HepG2 (cell line): Measurements from ENCODE around the gene RSKR. TPM values are rescaled to one million over a fixed set of nuclear protein-coding genes. Genes with fewer than 3 reads are reported as not detected.
A peak's percentile ranks its signal among the peaks of the same experiment; 100 is the strongest.

Source experiments
- DNMT1 ChIP-seq: sonication (generic); formaldehyde crosslinking; IDR thresholded peaks from 2 replicates; pipeline ENCODE4 v1.5.1; 2020; ENCODE audit warnings: mild to moderate bottlenecking, missing genetic modification reagents
- EHMT2 ChIP-seq: fragments of 200-600 bp; sonication (generic); IDR thresholded peaks from 2 replicates; pipeline ENCODE4 v1.7.0; 2017; ENCODE audit warnings: antibody characterized with exemption, low read depth, low read length, borderline replicate concordance
- ETV5 ChIP-seq: IDR thresholded peaks from 2 replicates; pipeline ENCODE4 v1.6.1; 2018; ENCODE audit warnings: missing biosample characterization, missing genetic modification reagents, inconsistent platforms, borderline replicate concordance
- FOXP1 ChIP-seq, 2 experiments: fragments of 450-650 bp in 1 of 2; IDR thresholded peaks; 2 replicates each; pipeline ENCODE4 v1.6.1; 2017 to 2018; ENCODE audit warnings: antibody characterized with exemption in 1 of 2
- HMG20A ChIP-seq: IDR thresholded peaks from 2 replicates; pipeline ENCODE4 v1.6.1; 2016; ENCODE audit warnings: borderline replicate concordance
- HMGA1 ChIP-seq: sonication (generic); formaldehyde crosslinking; conservative IDR thresholded peaks from 2 replicates; pipeline ENCODE4 v1.4.0; 2020; ENCODE audit warnings: missing genetic modification reagents
- HNRNPUL1 ChIP-seq: fragments of 200-400 bp; formaldehyde crosslinking; IDR thresholded peaks from 2 replicates; pipeline ENCODE4 v1.6.1; 2017; ENCODE audit warnings: low read depth, mild to moderate bottlenecking, low read length, moderate library complexity
- MAFF ChIP-seq: IDR thresholded peaks from 2 replicates; pipeline ENCODE4 v1.6.1; 2011; ENCODE audit warnings: low read depth, low read length, improper control_type of control experiment
- MYC ChIP-seq: sonication (generic); formaldehyde crosslinking; IDR thresholded peaks from 2 replicates; pipeline ENCODE4 v1.9.0; 2021; ENCODE audit warnings: missing genetic modification reagents, borderline replicate concordance
- SPEN ChIP-seq: sonication (generic); formaldehyde crosslinking; IDR thresholded peaks from 2 replicates; pipeline ENCODE4 v1.5.1; 2020; ENCODE audit warnings: low read depth, mild to moderate bottlenecking, missing genetic modification reagents
- TOPORS ChIP-seq: sonication (generic); formaldehyde crosslinking; IDR thresholded peaks from 2 replicates; pipeline ENCODE4 v1.8.0; 2023; ENCODE audit warnings: mild to moderate bottlenecking, missing genetic modification reagents
- ZNF10 ChIP-seq: sonication (generic); formaldehyde crosslinking; IDR thresholded peaks from 2 replicates; pipeline ENCODE4 v1.4.0; 2020; ENCODE audit warnings: mild to moderate bottlenecking, low read depth, missing genetic modification reagents, borderline replicate concordance
- ZNF124 ChIP-seq: sonication (generic); formaldehyde crosslinking; IDR thresholded peaks from 2 replicates; pipeline ENCODE4 v1.4.0; 2020; ENCODE audit warnings: missing genetic modification reagents
- ZNF235 ChIP-seq: sonication (generic); formaldehyde crosslinking; IDR thresholded peaks from 2 replicates; pipeline ENCODE4 v1.8.1; 2023; ENCODE audit warnings: mild to moderate bottlenecking, missing genetic modification reagents, borderline replicate concordance
- ZNF367 ChIP-seq: sonication (generic); formaldehyde crosslinking; IDR thresholded peaks from 2 replicates; pipeline ENCODE4 v1.4.0; 2020; ENCODE audit warnings: missing genetic modification reagents, borderline replicate concordance
- ZNF430 ChIP-seq: sonication (generic); formaldehyde crosslinking; IDR thresholded peaks from 2 replicates; pipeline ENCODE4 v1.9.0; 2021; ENCODE audit warnings: mild to moderate bottlenecking, missing genetic modification reagents
- ZNF768 ChIP-seq: sonication (generic); formaldehyde crosslinking; IDR thresholded peaks from 2 replicates; pipeline ENCODE4 v1.4.0; 2020; ENCODE audit warnings: missing genetic modification reagents
- polyA plus RNA-seq, 8 experiments: library from polyadenylated mRNA; depleted of rRNA in 3 of 8; stranded (reverse) in 7 of 8; unstranded in 1 of 8; fragments of >200 nt; fragmentation: Illumina TruSeq in 4 of 8; extraction: Trizol in 4 of 8; gene quantifications; 2 replicates each; pipeline versions ENCODE4 v1.2.1 to v1.2.3, GENCODE V29; 2011 to 2016; ENCODE audit warnings: low read depth in 4 of 8, missing spikeins in 1 of 8, mixed read lengths in 1 of 8; ENCODE audit not compliant: insufficient read depth in 1 of 8
- total RNA-seq, 5 experiments: library from RNA; depleted of rRNA; stranded (reverse); fragments of >200 nt; fragmentation: Illumina TruSeq; extraction: Trizol; gene quantifications; 2 replicates each; pipeline ENCODE4 v1.2.3, GENCODE V29; 2016; ENCODE audit warnings: low read depth in 1 of 5
- TF ChIP-seq, protein P1 (sequence below): IDR thresholded peaks from 2 replicates; pipeline ENCODE4 v1.6.1; 2012; ENCODE audit warnings: inconsistent platforms
- TF ChIP-seq, protein P2 (sequence below): sonication (generic); formaldehyde crosslinking; IDR thresholded peaks from 2 replicates; pipeline ENCODE4 v1.5.1; 2020; ENCODE audit warnings: mild to moderate bottlenecking, missing genetic modification reagents, borderline replicate concordance
- TF ChIP-seq, protein P3 (sequence below): sonication (generic); formaldehyde crosslinking; IDR thresholded peaks from 2 replicates; pipeline ENCODE4 v1.5.1; 2020; ENCODE audit warnings: mild to moderate bottlenecking, missing genetic modification reagents, moderate library complexity
- TF ChIP-seq, protein P4 (sequence below): sonication (generic); formaldehyde crosslinking; IDR thresholded peaks from 2 replicates; pipeline ENCODE4 v1.9.0; 2022; ENCODE audit warnings: low read depth, missing genetic modification reagents
- TF ChIP-seq, protein P5 (sequence below): sonication (generic); formaldehyde crosslinking; IDR thresholded peaks from 2 replicates; pipeline ENCODE4 v1.4.0; 2020; ENCODE audit warnings: missing genetic modification reagents
- TF ChIP-seq, protein P6 (sequence below): sonication (generic); formaldehyde crosslinking; IDR thresholded peaks from 2 replicates; pipeline ENCODE4 v1.4.0; 2020; ENCODE audit warnings: low read depth, mild to moderate bottlenecking, missing genetic modification reagents

RSKR gene
- total and polyA plus RNA-seq, 2 of the 13 experiments (the other 11 are each of a cell fraction or from before 2014, with no cell fraction given), result 5.0 to 10.4 TPM

DNA sequence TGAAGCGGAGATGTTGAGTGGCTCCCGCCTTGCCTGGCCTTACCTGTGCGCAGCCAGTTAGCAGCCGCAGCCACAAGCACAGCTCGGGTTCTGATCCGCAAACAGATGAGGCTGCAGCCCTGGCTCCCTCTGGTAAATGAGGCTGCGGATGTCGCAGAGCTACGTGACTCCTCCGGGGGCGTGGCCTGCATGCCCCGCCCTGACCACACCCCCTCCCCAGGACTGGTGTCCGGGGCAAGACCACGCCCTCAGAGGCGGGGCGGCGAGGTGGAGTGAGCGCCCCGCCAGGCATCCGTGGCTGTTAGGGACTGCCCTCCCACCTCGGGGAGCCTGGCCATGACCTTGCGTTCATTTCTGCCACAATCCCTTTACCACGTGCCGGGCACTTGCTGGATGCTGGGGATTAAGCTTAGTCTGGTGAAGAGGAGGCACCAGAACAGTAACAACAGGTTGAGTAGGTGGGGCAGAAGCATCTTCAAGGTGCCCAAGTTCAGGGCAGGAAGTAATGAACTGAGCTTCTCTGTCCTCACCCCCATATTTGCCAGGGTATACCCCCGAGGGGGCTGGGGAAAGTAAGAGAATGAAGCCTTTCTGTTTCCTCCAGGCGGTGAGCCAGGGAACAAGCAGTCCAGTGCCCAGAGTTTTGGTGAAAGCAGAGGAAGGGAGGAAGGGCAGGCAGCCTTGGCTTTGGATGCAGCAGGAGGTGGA lies 37.1 kb downstream of the RSKR start, which contains the start of gene ALDOC (continued):
- TF ChIP-seq ZNF235 (CRISPR knock-in tag) (no peak), EHMT2 (no peak), MAFF (no peak), ZNF124 (CRISPR knock-in tag) (no peak), HNRNPUL1 (no peak), TOPORS (no peak), FOXP1 (IDR thresholded peaks at IDR 0.05) (no peak), FOXP1 (CRISPR knock-in tag; IDR thresholded peaks at IDR 0.05) (peak; percentile 7; the same call in 1 of the 2 replicates), DNMT1 (no peak), HMGA1 (CRISPR knock-in tag) (no peak), SPEN (CRISPR knock-in tag) (peak; percentile 66; the same call in 1 of the 2 replicates), ZNF768 (CRISPR knock-in tag) (no peak), ZNF430 (CRISPR knock-in tag) (no peak), ZNF367 (CRISPR knock-in tag) (no peak), HMG20A (CRISPR knock-in tag) (no peak; the same call in 1 of the 2 replicates), MYC (CRISPR knock-in tag) (peak; percentile 94), ZNF10 (no peak), ETV5 (CRISPR knock-in tag) (peak; percentile 46; the same call in 1 of the 2 replicates)
- TF ChIP-seq, protein P1, sequence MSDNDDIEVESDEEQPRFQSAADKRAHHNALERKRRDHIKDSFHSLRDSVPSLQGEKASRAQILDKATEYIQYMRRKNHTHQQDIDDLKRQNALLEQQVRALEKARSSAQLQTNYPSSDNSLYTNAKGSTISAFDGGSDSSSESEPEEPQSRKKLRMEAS, result peak; percentile 95
- TF ChIP-seq, protein P2, sequence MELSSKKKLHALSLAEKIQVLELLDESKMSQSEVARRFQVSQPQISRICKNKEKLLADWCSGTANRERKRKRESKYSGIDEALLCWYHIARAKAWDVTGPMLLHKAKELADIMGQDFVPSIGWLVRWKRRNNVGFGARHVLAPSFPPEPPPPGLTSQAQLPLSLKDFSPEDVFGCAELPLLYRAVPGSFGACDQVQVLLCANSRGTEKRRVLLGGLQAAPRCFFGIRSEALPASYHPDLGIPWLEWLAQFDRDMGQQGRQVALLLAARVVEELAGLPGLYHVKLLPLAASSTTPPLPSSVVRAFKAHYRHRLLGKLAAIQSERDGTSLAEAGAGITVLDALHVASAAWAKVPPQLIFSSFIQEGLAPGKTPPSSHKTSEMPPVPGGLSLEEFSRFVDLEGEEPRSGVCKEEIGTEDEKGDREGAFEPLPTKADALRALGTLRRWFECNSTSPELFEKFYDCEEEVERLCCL (CRISPR knock-in tag), result 0 out of 2 replicates have a peak, but pooled peaks have one; percentile 54
- TF ChIP-seq, protein P3, sequence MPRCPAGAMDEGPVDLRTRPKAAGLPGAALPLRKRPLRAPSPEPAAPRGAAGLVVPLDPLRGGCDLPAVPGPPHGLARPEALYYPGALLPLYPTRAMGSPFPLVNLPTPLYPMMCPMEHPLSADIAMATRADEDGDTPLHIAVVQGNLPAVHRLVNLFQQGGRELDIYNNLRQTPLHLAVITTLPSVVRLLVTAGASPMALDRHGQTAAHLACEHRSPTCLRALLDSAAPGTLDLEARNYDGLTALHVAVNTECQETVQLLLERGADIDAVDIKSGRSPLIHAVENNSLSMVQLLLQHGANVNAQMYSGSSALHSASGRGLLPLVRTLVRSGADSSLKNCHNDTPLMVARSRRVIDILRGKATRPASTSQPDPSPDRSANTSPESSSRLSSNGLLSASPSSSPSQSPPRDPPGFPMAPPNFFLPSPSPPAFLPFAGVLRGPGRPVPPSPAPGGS (CRISPR knock-in tag), result no peak; the same call in 1 of the 2 replicates
- TF ChIP-seq, protein P4, sequence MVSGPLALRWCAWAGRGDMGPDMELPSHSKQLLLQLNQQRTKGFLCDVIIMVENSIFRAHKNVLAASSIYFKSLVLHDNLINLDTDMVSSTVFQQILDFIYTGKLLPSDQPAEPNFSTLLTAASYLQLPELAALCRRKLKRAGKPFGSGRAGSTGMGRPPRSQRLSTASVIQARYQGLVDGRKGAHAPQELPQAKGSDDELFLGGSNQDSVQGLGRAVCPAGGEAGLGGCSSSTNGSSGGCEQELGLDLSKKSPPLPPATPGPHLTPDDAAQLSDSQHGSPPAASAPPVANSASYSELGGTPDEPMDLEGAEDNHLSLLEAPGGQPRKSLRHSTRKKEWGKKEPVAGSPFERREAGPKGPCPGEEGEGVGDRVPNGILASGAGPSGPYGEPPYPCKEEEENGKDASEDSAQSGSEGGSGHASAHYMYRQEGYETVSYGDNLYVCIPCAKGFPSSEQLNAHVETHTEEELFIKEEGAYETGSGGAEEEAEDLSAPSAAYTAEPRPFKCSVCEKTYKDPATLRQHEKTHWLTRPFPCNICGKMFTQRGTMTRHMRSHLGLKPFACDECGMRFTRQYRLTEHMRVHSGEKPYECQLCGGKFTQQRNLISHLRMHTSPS (CRISPR knock-in tag), result 0 out of 2 replicates have a peak, but pooled peaks have one; percentile 44
- TF ChIP-seq, protein P5, sequence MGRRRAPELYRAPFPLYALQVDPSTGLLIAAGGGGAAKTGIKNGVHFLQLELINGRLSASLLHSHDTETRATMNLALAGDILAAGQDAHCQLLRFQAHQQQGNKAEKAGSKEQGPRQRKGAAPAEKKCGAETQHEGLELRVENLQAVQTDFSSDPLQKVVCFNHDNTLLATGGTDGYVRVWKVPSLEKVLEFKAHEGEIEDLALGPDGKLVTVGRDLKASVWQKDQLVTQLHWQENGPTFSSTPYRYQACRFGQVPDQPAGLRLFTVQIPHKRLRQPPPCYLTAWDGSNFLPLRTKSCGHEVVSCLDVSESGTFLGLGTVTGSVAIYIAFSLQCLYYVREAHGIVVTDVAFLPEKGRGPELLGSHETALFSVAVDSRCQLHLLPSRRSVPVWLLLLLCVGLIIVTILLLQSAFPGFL (CRISPR knock-in tag), result no peak
- TF ChIP-seq, protein P6, sequence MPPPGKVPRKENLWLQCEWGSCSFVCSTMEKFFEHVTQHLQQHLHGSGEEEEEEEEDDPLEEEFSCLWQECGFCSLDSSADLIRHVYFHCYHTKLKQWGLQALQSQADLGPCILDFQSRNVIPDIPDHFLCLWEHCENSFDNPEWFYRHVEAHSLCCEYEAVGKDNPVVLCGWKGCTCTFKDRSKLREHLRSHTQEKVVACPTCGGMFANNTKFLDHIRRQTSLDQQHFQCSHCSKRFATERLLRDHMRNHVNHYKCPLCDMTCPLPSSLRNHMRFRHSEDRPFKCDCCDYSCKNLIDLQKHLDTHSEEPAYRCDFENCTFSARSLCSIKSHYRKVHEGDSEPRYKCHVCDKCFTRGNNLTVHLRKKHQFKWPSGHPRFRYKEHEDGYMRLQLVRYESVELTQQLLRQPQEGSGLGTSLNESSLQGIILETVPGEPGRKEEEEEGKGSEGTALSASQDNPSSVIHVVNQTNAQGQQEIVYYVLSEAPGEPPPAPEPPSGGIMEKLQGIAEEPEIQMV (CRISPR knock-in tag), result peak; percentile 58; the same call in 1 of the 2 replicates
